ENCODE measurements around the gene QSOX1.

The QSOX1 gene

GRCh38 chr1:180173952-180174351, 19.3 kb downstream of the QSOX1 start:
- no peaks in the 10 kb centered on the region for H3K27me3 Mint-ChIP-seq

GRCh38 chr1:180175291-180175690, 20.6 kb downstream of the QSOX1 start:
- Mint-ChIP-seq H3K36me3 (peaks cover 54% of the 10 kb centered on the region), H3K4me1 (peaks cover 8% of the 10 kb centered on the region), H3K9me3 (no peaks in the 10 kb centered on the region), H3K27ac (no peak overlapping the region), H3K27me3 (no peaks in the 10 kb centered on the region), H3K4me3 (no peak overlapping the region)
- ATAC-seq = no peak

More at GRCh38 chr1:180173952-180174351, 19.3 kb downstream of the QSOX1 start:
- no peak for ATAC-seq
- H3K9me3 Mint-ChIP-seq = no peaks in the 10 kb centered on the region
- H3K27ac Mint-ChIP-seq = no peak overlapping the region
- no peak overlapping the region for H3K4me3 Mint-ChIP-seq
- H3K4me1 Mint-ChIP-seq = peaks cover 8% of the 10 kb centered on the region
- H3K36me3 Mint-ChIP-seq = peaks cover 55% of the 10 kb centered on the region

GRCh38 chr1:180175806-180176205, 21.1 kb downstream of the QSOX1 start:
- Mint-ChIP-seq H3K4me3 (no peak overlapping the region), H3K27me3 (no peaks in the 10 kb centered on the region), H3K4me1 (peaks cover 8% of the 10 kb centered on the region), H3K36me3 (peaks cover 51% of the 10 kb centered on the region), H3K27ac (no peak overlapping the region), H3K9me3 (no peaks in the 10 kb centered on the region)
- ATAC-seq = no peak

- peaks cover 41% of the 10 kb centered on the region for H3K36me3 Mint-ChIP-seq
- H3K4me1 Mint-ChIP-seq = peaks cover 8% of the 10 kb centered on the region
- ATAC-seq = no peak
- H3K4me3 Mint-ChIP-seq = no peak overlapping the region
- H3K9me3 Mint-ChIP-seq = no peaks in the 10 kb centered on the region
- H3K27me3 Mint-ChIP-seq = no peaks in the 10 kb centered on the region
- no peak overlapping the region for H3K27ac Mint-ChIP-seq
These were observed 22.3 kb downstream of the QSOX1 start for GRCh38 chr1:180176965-180177364.

GRCh38 chr1:180177931-180178330, 23.3 kb downstream of the QSOX1 start:
- no peak overlapping the region for H3K27ac Mint-ChIP-seq
- no peak for ATAC-seq
- peaks cover 51% of the 10 kb centered on the region for H3K36me3 Mint-ChIP-seq
- no peak overlapping the region for H3K4me3 Mint-ChIP-seq
- no peaks in the 10 kb centered on the region for H3K27me3 Mint-ChIP-seq
- H3K9me3 Mint-ChIP-seq = no peaks in the 10 kb centered on the region
- peaks cover 8% of the 10 kb centered on the region for H3K4me1 Mint-ChIP-seq

- no peak for ATAC-seq
- H3K27ac Mint-ChIP-seq = no peak overlapping the region
- peaks cover 54% of the 10 kb centered on the region for H3K36me3 Mint-ChIP-seq
- H3K4me1 Mint-ChIP-seq = peaks cover 8% of the 10 kb centered on the region
- no peaks in the 10 kb centered on the region for H3K9me3 Mint-ChIP-seq
- no peaks in the 10 kb centered on the region for H3K27me3 Mint-ChIP-seq
- H3K4me3 Mint-ChIP-seq = no peak overlapping the region
These were observed 24.0 kb downstream of the QSOX1 start for GRCh38 chr1:180178511-180179161.

GRCh38 chr1:180179162-180179957, 24.7 kb downstream of the QSOX1 start:
- Mint-ChIP-seq H3K9me3 (no peaks in the 10 kb centered on the region), H3K4me3 (no peak overlapping the region), H3K4me1 (peaks cover 8% of the 10 kb centered on the region), H3K27me3 (no peaks in the 10 kb centered on the region), H3K27ac (no peak overlapping the region), H3K36me3 (peaks cover 58% of the 10 kb centered on the region)
- no peak for ATAC-seq

GRCh38 chr1:180181048-180181447, 26.4 kb downstream of the QSOX1 start:
- Mint-ChIP-seq H3K27ac (no peak overlapping the region), H3K9me3 (no peaks in the 10 kb centered on the region), H3K36me3 (peaks cover 65% of the 10 kb centered on the region), H3K27me3 (no peaks in the 10 kb centered on the region), H3K4me1 (peaks cover 8% of the 10 kb centered on the region), H3K4me3 (no peak overlapping the region)
- no peak for ATAC-seq

- no peak overlapping the region for H3K4me3 Mint-ChIP-seq
- H3K27me3 Mint-ChIP-seq = no peaks in the 10 kb centered on the region
- no peak overlapping the region for H3K27ac Mint-ChIP-seq
- H3K36me3 Mint-ChIP-seq = peaks cover 72% of the 10 kb centered on the region
- ATAC-seq = no peak
- no peaks in the 10 kb centered on the region for H3K9me3 Mint-ChIP-seq
- peaks cover 8% of the 10 kb centered on the region for H3K4me1 Mint-ChIP-seq
These were observed 27.4 kb downstream of the QSOX1 start for GRCh38 chr1:180181996-180182642.

GRCh38 chr1:180182643-180183311, 28.1 kb downstream of the QSOX1 start:
- Mint-ChIP-seq H3K36me3 (peaks cover 72% of the 10 kb centered on the region), H3K4me3 (no peak overlapping the region)
- no peak for ATAC-seq

GRCh38 chr1:180183426-180183825, 28.8 kb downstream of the QSOX1 start:
- Mint-ChIP-seq H3K4me1 (peaks cover 4% of the 10 kb centered on the region), H3K27me3 (no peaks in the 10 kb centered on the region), H3K9me3 (no peaks in the 10 kb centered on the region), H3K27ac (no peak overlapping the region), H3K4me3 (no peak overlapping the region), H3K36me3 (peaks cover 72% of the 10 kb centered on the region)
- ATAC-seq = no peak

More at GRCh38 chr1:180182643-180183311, 28.1 kb downstream of the QSOX1 start:
- Mint-ChIP-seq H3K4me1 (peaks cover 8% of the 10 kb centered on the region), H3K27ac (no peak overlapping the region), H3K9me3 (no peaks in the 10 kb centered on the region), H3K27me3 (no peaks in the 10 kb centered on the region)

- H3K27me3 Mint-ChIP-seq = no peaks in the 10 kb centered on the region
- peaks cover 71% of the 10 kb centered on the region for H3K36me3 Mint-ChIP-seq
- no peaks in the 10 kb centered on the region for H3K4me1 Mint-ChIP-seq
- H3K9me3 Mint-ChIP-seq = no peaks in the 10 kb centered on the region
- no peak overlapping the region for H3K4me3 Mint-ChIP-seq
- no peak for ATAC-seq
- H3K27ac Mint-ChIP-seq = no peak overlapping the region
These were observed 29.4 kb downstream of the QSOX1 start for GRCh38 chr1:180184041-180184440.

- Mint-ChIP-seq H3K27me3 (no peaks in the 10 kb centered on the region), H3K36me3 (peaks cover 77% of the 10 kb centered on the region), H3K9me3 (no peaks in the 10 kb centered on the region), H3K4me1 (no peaks in the 10 kb centered on the region), H3K4me3 (no peak overlapping the region), H3K27ac (no peak overlapping the region)
- no peak for ATAC-seq
These were observed 30.6 kb downstream of the QSOX1 start for GRCh38 chr1:180185281-180185680.

- H3K4me3 Mint-ChIP-seq = no peak overlapping the region
- no peaks in the 10 kb centered on the region for H3K9me3 Mint-ChIP-seq
- H3K27ac Mint-ChIP-seq = no peak overlapping the region
These were observed 31.4 kb downstream of the QSOX1 start for GRCh38 chr1:180185971-180186645.

GRCh38 chr1:180186831-180187230, 32.2 kb downstream of the QSOX1 start:
- ATAC-seq = no peak
- peaks cover 92% of the 10 kb centered on the region for H3K36me3 Mint-ChIP-seq
- no peak overlapping the region for H3K4me3 Mint-ChIP-seq
- H3K27me3 Mint-ChIP-seq = no peaks in the 10 kb centered on the region
- no peak overlapping the region for H3K27ac Mint-ChIP-seq
- no peaks in the 10 kb centered on the region for H3K9me3 Mint-ChIP-seq
- H3K4me1 Mint-ChIP-seq = no peaks in the 10 kb centered on the region

More at GRCh38 chr1:180185971-180186645, 31.4 kb downstream of the QSOX1 start:
- ATAC-seq = no peak
- no peaks in the 10 kb centered on the region for H3K4me1 Mint-ChIP-seq
- no peaks in the 10 kb centered on the region for H3K27me3 Mint-ChIP-seq
- peaks cover 85% of the 10 kb centered on the region for H3K36me3 Mint-ChIP-seq

Measured in stimulated activated memory B cell treated with anti-CD40 and anti-IgM and Interleukin-4, amounts not matched to agents 10 μg/mL and 1 μg/mL and 100 μg/mL, for 72 hours (primary cell).